ENCODE measurements around the gene COL26A1. TPM values are rescaled to one million over a fixed set of nuclear protein-coding genes. Genes with fewer than 3 reads are reported as not detected.

COL26A1 gene
- total RNA-seq, 2 experiments from 2014 or later, result not detected

Other genes starting within 250 kb of the COL26A1 start
- gene SERPINE1, start 235.8 kb upstream of the COL26A1 start, total RNA-seq, result under 1 TPM in 1 of 2 experiments, not detected in 1; 0.12 TPM
- gene AP1S1, start 208.4 kb upstream of the COL26A1 start, total RNA-seq, result 10 to 100 TPM; 41.1 to 44.7 TPM
- not detected for gene VGF, start 197.3 kb upstream of the COL26A1 start, total RNA-seq
- not detected for gene NAT16, start 182.6 kb upstream of the COL26A1 start, total RNA-seq
- not detected for gene MOGAT3, start 161.8 kb upstream of the COL26A1 start, total RNA-seq
- 10 to 100 TPM; 37.1 to 43.4 TPM for gene PLOD3, start 145.3 kb upstream of the COL26A1 start, total RNA-seq
- 10 to 100 TPM; 40.2 to 42.8 TPM for gene ZNHIT1, start 144.7 kb upstream of the COL26A1 start, total RNA-seq
- gene CLDN15, start 125.1 kb upstream of the COL26A1 start, total RNA-seq, result 10 to 100 TPM; 12.2 to 13.7 TPM
- 10 to 100 TPM; 96.1 to 98.7 TPM for gene FIS1, start 117.8 kb upstream of the COL26A1 start, total RNA-seq
- gene IFT22, start 41.1 kb upstream of the COL26A1 start, total RNA-seq, result 1 to 10 TPM; 6.1 to 7.7 TPM

Measured in activated CD4-positive, alpha-beta memory T cell treated with anti-CD3 and anti-CD28 coated beads for 36 hours (primary cell).